Limb (tissue), 2 donors: ENCODE results near the gene GFY.

Experiments
- DNase-seq, 2 donors: peaks; one replicate each; pipeline ENCODE4 v3.0.0-alpha.2; 2016; ENCODE audit errors: extremely low spot score in 2 of 2

GFY gene

GRCh38 chr19:49425178-49425577 is at the start of gene GFY:
TSS of gene GFY (plus strand) at chr19:49425388. CDS start at chr19:49426431, 1,043 bp downstream.
- no peak for DNase-seq

GRCh38 chr19:49378512-49378911 is 46.7 kb upstream of the GFY start:
- no peak for DNase-seq

GRCh38 chr19:49380391-49380790 is 44.8 kb upstream of the GFY start:
- no peak for DNase-seq

GRCh38 chr19:49382639-49383038 is 42.5 kb upstream of the GFY start:
- no peak for DNase-seq

GRCh38 chr19:49383599-49383998 is 41.6 kb upstream of the GFY start:
- DNase-seq = no peak

- peak in 1 of 2 donors; percentile 67 for DNase-seq
Observed at GRCh38 chr19:49387936-49388372, 37.2 kb upstream of the GFY start, which contains the start of gene KASH5. TSS of gene KASH5 (plus strand) at chr19:49388249. CDS start at chr19:49390884, 2,635 bp downstream.

GRCh38 chr19:49389406-49389805 is 35.8 kb upstream of the GFY start:
- DNase-seq = no peak

GRCh38 chr19:49390131-49390928 is 34.9 kb upstream of the GFY start:
- DNase-seq = no peak

GRCh38 chr19:49390929-49391359 is 34.2 kb upstream of the GFY start:
- DNase-seq = no peak

- peak; percentile 81 to 83 for DNase-seq
Observed at GRCh38 chr19:49391581-49392399, 33.4 kb upstream of the GFY start.

GRCh38 chr19:49393881-49394280 is 31.3 kb upstream of the GFY start:
- no peak for DNase-seq

GRCh38 chr19:49395581-49396407 is 29.4 kb upstream of the GFY start:
- no peak for DNase-seq

- no peak for DNase-seq
Observed at GRCh38 chr19:49396738-49397505, 28.3 kb upstream of the GFY start.

GRCh38 chr19:49398001-49398615 is 27.1 kb upstream of the GFY start:
- DNase-seq = no peak

GRCh38 chr19:49398931-49399330 is 26.3 kb upstream of the GFY start:
- DNase-seq = no peak

- no peak for DNase-seq
Observed at GRCh38 chr19:49400029-49400428, 25.2 kb upstream of the GFY start.

- DNase-seq = peak in 1 of 2 donors; percentile 61
Observed at GRCh38 chr19:49403404-49404187, 21.6 kb upstream of the GFY start.

- DNase-seq = no peak
Observed at GRCh38 chr19:49407079-49407478, 18.1 kb upstream of the GFY start.

GRCh38 chr19:49407482-49408015 is 17.6 kb upstream of the GFY start:
- no peak for DNase-seq
